Measurements from ENCODE around the gene NUDT21.

DNA sequence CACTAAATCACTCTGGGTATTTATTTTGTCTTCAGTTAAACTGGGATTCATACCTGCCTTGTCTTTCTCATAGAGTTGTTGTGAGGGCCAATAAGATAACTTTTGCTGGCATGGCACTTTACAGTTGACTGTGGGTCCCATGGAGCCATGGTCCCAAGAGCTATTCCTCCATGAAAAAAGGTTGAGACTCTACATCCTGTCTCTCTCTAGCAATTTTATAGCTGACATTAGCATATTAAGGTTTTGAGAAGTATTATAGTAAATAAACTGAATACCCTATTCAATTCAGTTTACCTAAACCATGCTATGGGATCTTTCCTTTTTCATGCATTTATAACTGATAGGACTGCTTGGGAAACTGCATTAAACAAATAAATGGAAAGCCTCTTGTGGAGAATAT lies 17.7 kb upstream of the NUDT21 start:
- TF ChIP-seq, protein P1, sequence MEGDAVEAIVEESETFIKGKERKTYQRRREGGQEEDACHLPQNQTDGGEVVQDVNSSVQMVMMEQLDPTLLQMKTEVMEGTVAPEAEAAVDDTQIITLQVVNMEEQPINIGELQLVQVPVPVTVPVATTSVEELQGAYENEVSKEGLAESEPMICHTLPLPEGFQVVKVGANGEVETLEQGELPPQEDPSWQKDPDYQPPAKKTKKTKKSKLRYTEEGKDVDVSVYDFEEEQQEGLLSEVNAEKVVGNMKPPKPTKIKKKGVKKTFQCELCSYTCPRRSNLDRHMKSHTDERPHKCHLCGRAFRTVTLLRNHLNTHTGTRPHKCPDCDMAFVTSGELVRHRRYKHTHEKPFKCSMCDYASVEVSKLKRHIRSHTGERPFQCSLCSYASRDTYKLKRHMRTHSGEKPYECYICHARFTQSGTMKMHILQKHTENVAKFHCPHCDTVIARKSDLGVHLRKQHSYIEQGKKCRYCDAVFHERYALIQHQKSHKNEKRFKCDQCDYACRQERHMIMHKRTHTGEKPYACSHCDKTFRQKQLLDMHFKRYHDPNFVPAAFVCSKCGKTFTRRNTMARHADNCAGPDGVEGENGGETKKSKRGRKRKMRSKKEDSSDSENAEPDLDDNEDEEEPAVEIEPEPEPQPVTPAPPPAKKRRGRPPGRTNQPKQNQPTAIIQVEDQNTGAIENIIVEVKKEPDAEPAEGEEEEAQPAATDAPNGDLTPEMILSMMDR (IDR thresholded peaks at IDR 0.05; ENCODE audit: low read depth, low read length, poor library complexity, severe bottlenecking) = no peak
- no peak for TF ChIP-seq EZH2phosphoT487 (IDR thresholded peaks at IDR 0.05; ENCODE audit: borderline replicate concordance, low read length)

All from DOHH2 (cell line).